ENCODE results near the gene WNT3A. TPM values are rescaled to one million over a fixed set of nuclear protein-coding genes. Genes with fewer than 3 reads are reported as not detected.

WNT3A gene
- total and polyA plus RNA-seq, 4 donors: 0.09 to 3.1 (median 1.9) TPM

DNA sequence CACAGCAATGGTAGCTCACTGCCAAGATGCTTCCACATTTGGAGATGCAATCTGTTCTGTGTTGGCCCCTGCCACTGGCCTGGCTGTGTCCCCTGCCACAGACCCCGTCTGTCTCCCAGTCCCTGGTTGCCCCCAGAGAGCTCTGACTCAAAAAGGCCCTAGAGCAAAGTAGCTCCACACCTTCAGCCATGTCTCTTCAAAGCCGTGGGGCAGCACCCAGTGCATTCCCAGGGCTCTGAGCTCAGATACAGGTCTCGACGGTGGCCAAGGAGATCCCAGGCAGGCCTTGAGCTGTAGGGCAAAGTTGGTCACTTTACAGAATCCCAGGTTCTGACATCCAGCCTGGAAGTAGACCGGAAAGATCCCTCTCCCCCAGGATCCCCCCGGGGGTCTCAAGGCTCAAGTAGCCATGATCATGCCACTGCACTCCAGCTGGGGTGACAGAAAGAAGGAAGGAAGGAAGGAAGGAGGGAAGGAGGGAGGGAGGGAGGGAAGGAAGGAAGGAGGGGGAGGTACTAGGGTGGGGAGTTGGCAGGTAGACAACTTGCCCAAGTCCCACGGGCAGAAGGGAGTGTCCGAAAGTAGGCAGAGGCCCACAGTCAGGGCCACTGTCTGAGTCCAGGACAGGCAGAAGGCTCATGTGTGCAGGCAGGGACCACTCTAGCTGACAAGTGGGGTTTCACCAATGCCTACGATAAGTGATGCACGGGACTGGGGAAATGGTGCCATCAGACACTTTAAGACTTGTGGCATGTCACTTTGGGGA, 71.0 kb downstream of the WNT3A start:
- H3K4me1 ChIP-seq (ENCODE audit: control insufficient read depth in 5 of 5, insufficient read depth in 5 of 5, low read length in 5 of 5): peaks cover 0 to 12% (median 0%) of the 10 kb centered on the region in 5 donors
- no peak overlapping the region for H3K27ac ChIP-seq (ENCODE audit: low read depth in 1 of 2, low read length in 1 of 2)
- no peak for DNase-seq
- TF ChIP-seq, protein P1, sequence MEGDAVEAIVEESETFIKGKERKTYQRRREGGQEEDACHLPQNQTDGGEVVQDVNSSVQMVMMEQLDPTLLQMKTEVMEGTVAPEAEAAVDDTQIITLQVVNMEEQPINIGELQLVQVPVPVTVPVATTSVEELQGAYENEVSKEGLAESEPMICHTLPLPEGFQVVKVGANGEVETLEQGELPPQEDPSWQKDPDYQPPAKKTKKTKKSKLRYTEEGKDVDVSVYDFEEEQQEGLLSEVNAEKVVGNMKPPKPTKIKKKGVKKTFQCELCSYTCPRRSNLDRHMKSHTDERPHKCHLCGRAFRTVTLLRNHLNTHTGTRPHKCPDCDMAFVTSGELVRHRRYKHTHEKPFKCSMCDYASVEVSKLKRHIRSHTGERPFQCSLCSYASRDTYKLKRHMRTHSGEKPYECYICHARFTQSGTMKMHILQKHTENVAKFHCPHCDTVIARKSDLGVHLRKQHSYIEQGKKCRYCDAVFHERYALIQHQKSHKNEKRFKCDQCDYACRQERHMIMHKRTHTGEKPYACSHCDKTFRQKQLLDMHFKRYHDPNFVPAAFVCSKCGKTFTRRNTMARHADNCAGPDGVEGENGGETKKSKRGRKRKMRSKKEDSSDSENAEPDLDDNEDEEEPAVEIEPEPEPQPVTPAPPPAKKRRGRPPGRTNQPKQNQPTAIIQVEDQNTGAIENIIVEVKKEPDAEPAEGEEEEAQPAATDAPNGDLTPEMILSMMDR (IDR thresholded peaks at IDR 0.05; ENCODE audit: control extremely low read depth, extremely low read depth): no peak
- ATAC-seq (ENCODE audit: insufficient read depth, low FRiP score): no peak
- no peak overlapping the region for H3K4me3 ChIP-seq
- no peak overlapping the region for H3K9ac ChIP-seq (ENCODE audit: insufficient read depth in 1 of 2, low read length in 2 of 2)
- H3K9me3 ChIP-seq (ENCODE audit: control insufficient read depth in 4 of 4, insufficient read depth in 3 of 4, low read length in 3 of 4): no peaks in the 10 kb centered on the region
- H3K36me3 ChIP-seq (ENCODE audit: control insufficient read depth in 4 of 4, insufficient read depth in 4 of 4, low read length in 4 of 4): no peaks in the 10 kb centered on the region
- peaks cover 0 to 2% (median 0%) of the 10 kb centered on the region in 3 donors for H3K27me3 ChIP-seq (ENCODE audit: control insufficient read depth in 3 of 3, insufficient read depth in 3 of 3, low read length in 2 of 3)
- WGBS, 2 donors: 67 to 68% methylated on average over 10 of the region's 10 CpGs

DNA sequence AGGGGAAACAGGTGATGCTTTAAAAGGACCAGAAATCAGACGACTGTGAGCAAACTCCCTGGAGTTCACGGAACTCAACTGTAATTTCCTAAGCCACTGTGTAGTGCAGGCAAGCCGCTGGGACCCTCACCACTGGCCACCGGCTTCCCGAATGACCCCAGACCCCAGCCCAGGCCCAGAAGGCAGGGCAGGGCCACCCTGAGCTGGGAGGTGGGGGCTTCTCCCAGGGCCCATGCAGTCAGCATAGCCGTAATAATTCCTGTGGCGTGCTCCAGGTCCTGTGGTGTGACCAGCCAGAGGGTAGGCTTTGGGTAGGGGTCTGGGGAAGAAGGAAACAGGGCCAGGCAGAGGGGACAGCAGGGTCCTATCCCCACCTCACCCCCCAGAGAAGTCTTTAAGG, 72.2 kb downstream of the WNT3A start:
- ATAC-seq (ENCODE audit: insufficient read depth, low FRiP score) (no peak), DNase-seq (no peak)
- 90 to 93% methylated on average over 7 of the region's 7 CpGs for WGBS, 2 donors
- peaks cover 0 to 12% (median under 1%) of the 10 kb centered on the region in 5 donors for H3K4me1 ChIP-seq (ENCODE audit: control insufficient read depth in 5 of 5, insufficient read depth in 5 of 5, low read length in 5 of 5)
- H3K27ac ChIP-seq (ENCODE audit: low read depth in 1 of 2, low read length in 1 of 2): no peak overlapping the region
- no peak overlapping the region for H3K4me3 ChIP-seq
- peaks cover 0 to 9% (median 0%) of the 10 kb centered on the region in 4 donors for H3K36me3 ChIP-seq (ENCODE audit: control insufficient read depth in 4 of 4, insufficient read depth in 4 of 4, low read length in 4 of 4)
- no peaks in the 10 kb centered on the region for H3K9me3 ChIP-seq (ENCODE audit: control insufficient read depth in 4 of 4, insufficient read depth in 3 of 4, low read length in 3 of 4)
- no peak overlapping the region for H3K9ac ChIP-seq (ENCODE audit: insufficient read depth in 1 of 2, low read length in 2 of 2)
- no peaks in the 10 kb centered on the region for H3K27me3 ChIP-seq (ENCODE audit: control insufficient read depth in 3 of 3, insufficient read depth in 3 of 3, low read length in 2 of 3)
- TF ChIP-seq, protein P1 (IDR thresholded peaks at IDR 0.05; ENCODE audit: control extremely low read depth, extremely low read depth): no peak

DNA sequence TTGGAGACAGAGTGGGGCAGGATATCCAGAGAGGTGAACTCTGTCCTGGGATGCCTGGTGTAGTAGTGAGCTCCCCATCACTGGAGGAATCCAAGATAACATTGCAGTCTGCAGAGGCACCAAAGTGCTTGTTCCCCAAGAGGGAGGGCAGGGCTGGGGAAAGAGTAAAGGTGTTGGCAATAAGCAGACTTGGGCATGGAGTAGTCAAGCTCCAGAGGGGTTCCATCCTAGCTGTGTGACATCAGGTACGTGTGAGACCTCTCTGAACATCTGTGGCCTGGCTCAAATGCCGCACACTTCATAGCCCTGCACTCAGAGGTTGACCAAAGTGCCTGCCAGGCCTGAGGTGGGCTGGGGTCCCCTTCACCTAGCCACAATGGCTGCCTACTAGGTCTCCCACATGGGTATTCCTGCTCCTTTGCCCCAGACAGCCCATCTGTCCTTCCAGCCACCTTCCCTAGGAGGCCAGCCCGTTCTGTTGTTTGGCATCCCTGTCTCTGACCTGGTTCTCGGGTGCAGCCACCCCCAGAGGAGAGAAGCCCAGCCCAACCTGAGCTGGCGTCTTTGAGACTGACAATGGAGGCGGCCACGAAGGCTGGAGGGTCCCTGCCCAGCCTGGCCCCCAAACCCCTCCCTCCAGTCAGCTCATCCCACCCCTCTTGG, 72.9 kb downstream of the WNT3A start:
- no peak overlapping the region for H3K27ac ChIP-seq (ENCODE audit: low read depth in 1 of 2, low read length in 1 of 2)
- TF ChIP-seq, protein P1 (IDR thresholded peaks at IDR 0.05; ENCODE audit: control extremely low read depth, extremely low read depth): no peak
- H3K27me3 ChIP-seq (ENCODE audit: control insufficient read depth in 3 of 3, insufficient read depth in 3 of 3, low read length in 2 of 3): no peaks in the 10 kb centered on the region
- no peak overlapping the region for H3K4me3 ChIP-seq
- no peaks in the 10 kb centered on the region for H3K9me3 ChIP-seq (ENCODE audit: control insufficient read depth in 4 of 4, insufficient read depth in 3 of 4, low read length in 3 of 4)
- H3K4me1 ChIP-seq (ENCODE audit: control insufficient read depth in 5 of 5, insufficient read depth in 5 of 5, low read length in 5 of 5): peaks cover under 1 to 20% (median 7%) of the 10 kb centered on the region in 5 donors
- H3K36me3 ChIP-seq (ENCODE audit: control insufficient read depth in 4 of 4, insufficient read depth in 4 of 4, low read length in 4 of 4): peaks cover 0 to 9% (median 0%) of the 10 kb centered on the region in 4 donors
- no peak for DNase-seq
- no peak overlapping the region for H3K9ac ChIP-seq (ENCODE audit: insufficient read depth in 1 of 2, low read length in 2 of 2)
- WGBS, 2 donors: 92 to 95% methylated on average over 7 of the region's 7 CpGs
- no peak for ATAC-seq (ENCODE audit: insufficient read depth, low FRiP score)

Data from lung (tissue), 12 donors.